Activated T-helper 1 cell treated with anti-CD3 and anti-CD28 coated beads, Interleukin-2, amount 50 U/mL, for 16 hours (primary cell): Measurements from ENCODE around the gene SLC6A8.

Source experiments
- DNase-seq, 2 donors: peaks; one replicate each; pipeline ENCODE4 v3.0.0-alpha.2; 2020; ENCODE audit warnings: low read depth in 1 of 2, low spot score in 1 of 2

The SLC6A8 gene

GRCh38 chrX:153687121-153688039, at the start of gene SLC6A8:
Gene SLC6A8 (plus strand): TSS chrX:153687926. CDS start chrX:153688575, 649 bp downstream.
- DNase-seq, result no peak

DNA sequence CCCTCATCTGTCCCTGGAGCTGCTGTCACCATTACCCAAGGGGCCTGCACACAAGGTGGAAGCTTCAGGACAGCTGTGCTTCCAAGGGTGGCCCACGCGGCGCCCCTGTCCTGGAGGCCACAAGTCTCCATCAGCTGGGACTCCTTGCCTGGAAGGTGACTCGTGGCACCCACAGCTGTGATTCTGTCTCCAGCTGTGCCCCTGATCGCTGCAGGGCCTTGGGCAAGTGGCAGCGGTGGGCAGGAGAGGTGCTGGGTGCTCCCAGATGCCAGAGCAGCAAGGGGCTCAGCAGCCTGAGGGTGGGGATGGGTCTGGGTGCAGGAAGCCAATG, 49.7 kb upstream of the SLC6A8 start:
- DNase-seq, result no peak

DNA sequence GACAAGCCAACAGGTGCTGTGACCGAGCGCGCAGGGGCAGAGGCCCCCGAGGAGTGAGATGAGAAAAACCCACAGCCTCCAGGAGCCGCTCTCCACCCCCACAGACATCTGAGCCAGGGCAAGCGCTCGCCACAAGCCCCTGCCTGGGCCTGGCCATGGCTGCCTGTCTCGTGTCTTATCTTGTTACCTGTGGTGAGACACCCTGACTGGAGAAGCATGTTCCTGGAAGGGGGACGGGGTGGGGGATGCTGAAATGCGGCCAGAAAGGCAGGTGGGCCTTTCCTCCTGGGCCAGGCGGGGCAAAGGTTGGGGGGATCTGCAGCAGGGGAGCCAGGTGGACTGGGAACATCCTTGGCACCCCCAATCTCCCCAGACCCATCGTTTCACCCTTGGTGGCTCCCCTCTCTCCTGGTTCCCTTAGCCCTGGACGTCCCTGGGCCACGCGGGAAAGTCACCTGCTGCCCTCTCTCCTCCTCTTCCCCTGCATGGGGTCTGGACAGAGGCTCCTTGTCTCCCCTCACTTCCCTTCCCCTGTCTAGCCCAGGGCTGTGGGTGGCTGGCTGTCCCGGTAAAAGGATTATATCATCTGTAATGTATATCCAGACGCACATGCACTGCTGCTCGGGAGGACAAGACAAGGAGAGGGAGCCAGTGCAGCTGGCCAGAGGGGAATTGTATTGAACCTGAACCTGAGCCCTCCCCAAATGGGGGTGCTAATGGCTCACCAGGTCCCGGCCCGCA, 49.1 kb upstream of the SLC6A8 start:
- DNase-seq, result no peak

- no peak for DNase-seq
These were observed 48.3 kb upstream of the SLC6A8 start for GRCh38 chrX:153639177-153640044.

DNA sequence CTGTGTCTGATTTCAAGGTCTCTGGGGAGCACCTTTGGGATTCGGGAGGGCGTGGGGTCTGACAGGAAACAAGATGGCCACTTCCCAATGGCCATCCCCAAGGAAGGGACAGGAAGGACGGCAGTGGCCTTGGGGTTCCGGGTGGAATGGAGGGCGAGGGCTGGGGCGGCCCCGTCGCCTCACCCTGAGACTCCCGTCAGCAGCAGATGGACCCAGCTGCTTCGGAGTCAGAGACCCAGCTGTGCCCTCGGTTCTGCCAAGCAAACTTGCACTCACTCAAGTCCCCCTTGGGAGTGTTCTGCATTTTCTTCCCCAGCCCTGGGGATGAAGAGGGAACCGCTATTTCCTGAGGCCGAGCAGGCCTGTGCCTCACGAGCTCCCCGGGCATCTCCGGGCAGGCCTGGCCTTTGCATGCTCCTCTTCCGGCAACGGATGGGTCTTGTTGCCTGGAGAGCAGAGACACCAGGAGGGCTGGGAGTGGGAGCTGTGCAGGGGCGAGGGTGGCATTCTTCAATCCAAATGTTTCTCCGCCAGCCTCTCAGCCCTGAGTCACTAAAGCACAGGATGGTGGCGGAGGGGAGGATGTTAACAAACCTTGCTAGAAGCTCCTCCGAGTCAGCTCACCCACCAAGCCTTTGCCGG, 47.6 kb upstream of the SLC6A8 start:
- DNase-seq, result no peak

DNA sequence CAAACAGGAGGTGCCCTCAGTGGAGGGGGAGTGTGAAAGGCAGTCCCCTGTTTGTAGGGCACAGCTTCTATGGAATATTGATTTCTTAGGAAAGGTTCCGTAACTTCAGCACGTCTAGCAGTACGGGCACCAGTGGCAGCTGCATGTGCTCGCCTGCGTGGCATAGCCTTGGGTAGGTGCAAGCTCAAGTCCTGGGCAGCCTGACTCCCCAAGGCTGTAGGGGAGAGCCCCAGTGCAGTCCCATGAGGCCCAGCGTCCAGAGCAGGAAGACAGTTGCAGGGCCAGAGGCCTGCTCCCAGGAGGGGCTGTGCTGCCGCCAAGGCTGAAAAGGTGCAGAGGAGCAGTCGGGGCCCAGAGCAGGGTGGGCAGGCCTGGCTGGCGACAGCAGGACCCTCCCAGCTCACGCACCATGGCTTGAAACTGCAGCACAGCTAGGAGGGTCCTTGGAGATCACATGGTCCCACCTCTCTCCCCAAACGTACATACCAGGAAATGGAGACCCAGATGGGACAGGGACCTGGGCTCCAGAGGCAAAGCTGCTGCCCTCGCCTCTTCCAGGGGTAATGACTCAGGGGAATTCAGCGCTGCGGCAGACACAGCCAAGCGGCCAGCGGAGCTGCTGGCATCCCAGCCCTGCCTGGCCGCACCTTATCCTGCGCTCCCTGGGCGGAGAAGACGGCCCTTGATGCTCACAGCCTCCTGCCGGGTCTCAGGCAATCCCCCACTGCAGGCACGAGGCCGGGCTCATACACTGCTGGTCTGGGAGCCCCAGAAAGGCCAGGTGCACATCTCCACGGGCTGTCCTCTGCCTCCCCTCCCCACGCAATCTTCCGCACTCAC, 46.8 kb upstream of the SLC6A8 start:
- no peak for DNase-seq

DNA sequence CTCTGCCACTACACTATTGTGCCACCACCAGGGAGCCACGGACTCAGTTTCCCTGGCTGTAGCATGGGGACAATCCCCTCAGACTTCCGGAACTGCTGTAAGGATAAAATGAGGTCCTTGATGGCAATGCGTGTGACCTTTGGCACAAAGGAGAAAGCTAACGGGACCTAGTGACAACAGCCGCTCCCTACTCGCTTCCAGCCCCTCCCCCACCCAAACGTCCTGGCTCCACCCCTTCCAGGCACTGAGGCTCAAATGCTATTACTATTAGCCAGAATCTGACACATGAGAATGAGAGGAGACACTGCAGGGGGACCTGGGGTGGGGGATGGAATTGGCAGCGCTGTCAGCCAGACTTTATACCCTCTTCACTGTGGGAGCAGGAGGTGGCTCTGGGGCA, 46.1 kb upstream of the SLC6A8 start:
- DNase-seq, result no peak

- no peak for DNase-seq
These were observed 45.6 kb upstream of the SLC6A8 start for GRCh38 chrX:153642051-153642654.

- DNase-seq, result no peak
These were observed 44.9 kb upstream of the SLC6A8 start for GRCh38 chrX:153642655-153643430.

DNA sequence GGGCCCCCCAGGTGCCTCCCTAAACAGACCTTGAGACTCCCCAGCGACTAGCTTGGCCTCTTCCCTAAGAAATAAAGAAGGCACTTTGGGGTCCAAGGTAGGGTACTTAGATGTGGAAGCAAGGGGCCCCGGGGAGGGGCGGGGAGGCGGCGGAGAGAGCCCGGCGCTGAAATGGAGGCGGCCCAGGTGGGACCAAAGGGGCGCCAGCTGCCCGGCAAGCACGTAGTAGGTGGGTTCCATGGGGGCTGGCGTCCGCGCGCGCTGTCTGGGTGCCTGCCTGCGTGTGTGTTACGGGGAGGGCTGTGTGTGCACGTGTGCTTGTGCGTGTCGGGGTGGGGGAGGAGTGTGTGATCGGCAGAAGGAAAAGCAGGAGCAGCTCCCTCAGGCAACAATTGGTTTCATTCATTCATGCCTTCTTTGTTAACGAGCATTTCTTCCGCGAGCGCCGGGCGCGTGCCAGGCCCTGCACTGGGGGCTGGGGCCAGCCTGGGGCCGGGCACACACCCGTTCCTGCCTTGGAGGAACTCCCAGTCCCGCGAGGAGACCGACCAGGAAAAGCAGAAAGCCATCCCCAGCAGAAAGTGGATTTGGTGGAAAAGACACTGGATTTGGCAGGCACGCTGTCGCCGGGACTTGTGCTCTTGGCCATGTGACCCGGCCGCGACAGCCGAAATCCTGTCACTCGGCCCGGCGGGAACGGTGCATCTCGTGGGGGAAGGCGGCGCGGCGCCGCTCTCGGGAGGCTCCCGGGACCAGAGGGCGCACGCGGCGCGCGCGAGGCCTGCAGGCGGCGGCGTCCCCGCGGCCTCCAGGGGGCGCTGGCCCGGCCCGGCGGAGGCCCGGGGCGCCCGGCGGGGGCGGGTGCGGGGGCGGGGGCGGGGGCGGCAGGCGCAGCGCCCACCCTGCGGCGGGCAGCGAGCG, 44.0 kb upstream of the SLC6A8 start:
- no peak for DNase-seq

GRCh38 chrX:153644356-153645125, 43.2 kb upstream of the SLC6A8 start:
- DNase-seq, result no peak

GRCh38 chrX:153645151-153645550, 42.6 kb upstream of the SLC6A8 start:
- DNase-seq, result no peak

GRCh38 chrX:153645921-153646488, 41.7 kb upstream of the SLC6A8 start:
- DNase-seq, result no peak

DNA sequence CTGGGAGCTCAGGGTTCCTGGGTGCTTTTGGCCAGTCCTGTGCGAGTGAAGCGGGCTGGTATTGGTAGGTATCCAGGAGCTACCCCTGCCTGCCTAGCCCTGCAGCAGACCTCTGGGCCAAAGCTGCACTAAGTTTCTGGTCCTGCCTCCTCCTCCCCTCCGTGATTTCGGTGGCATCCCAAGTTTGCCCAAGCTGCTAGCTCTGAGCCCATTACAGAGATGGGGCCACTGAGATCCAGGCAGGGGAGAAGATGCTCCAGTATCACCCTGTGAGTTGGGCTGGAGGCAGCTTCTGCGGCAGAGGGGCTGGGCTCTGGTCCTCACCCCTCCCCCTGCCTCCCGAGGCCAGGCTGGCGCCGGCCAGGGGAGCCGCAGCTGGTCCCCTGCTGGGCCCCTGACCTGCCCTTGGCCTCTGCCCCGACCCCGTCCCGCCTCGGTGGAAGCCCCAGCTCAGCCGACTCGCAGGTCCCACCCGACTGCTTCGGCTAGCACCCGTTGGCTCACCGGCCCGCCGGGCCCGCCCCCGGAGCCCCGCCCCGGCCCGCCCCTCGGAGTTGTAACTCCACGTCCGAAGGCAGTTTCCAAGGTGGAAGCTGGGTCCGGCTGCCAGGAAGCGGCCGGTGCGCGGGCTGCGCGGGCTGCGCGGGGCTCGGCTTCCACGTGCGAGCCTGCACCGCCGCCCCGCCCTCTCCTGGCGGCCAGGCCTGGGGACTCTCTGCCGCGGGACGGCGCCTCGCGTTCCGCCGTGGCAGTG, 40.9 kb upstream of the SLC6A8 start, which contains the start of gene DUSP9:
TSS of gene DUSP9 (plus strand) at position 584 of the 754 bp plus-strand sequence. CDS start 751 bp downstream, outside the sequence.
- DNase-seq, result no peak

DNA sequence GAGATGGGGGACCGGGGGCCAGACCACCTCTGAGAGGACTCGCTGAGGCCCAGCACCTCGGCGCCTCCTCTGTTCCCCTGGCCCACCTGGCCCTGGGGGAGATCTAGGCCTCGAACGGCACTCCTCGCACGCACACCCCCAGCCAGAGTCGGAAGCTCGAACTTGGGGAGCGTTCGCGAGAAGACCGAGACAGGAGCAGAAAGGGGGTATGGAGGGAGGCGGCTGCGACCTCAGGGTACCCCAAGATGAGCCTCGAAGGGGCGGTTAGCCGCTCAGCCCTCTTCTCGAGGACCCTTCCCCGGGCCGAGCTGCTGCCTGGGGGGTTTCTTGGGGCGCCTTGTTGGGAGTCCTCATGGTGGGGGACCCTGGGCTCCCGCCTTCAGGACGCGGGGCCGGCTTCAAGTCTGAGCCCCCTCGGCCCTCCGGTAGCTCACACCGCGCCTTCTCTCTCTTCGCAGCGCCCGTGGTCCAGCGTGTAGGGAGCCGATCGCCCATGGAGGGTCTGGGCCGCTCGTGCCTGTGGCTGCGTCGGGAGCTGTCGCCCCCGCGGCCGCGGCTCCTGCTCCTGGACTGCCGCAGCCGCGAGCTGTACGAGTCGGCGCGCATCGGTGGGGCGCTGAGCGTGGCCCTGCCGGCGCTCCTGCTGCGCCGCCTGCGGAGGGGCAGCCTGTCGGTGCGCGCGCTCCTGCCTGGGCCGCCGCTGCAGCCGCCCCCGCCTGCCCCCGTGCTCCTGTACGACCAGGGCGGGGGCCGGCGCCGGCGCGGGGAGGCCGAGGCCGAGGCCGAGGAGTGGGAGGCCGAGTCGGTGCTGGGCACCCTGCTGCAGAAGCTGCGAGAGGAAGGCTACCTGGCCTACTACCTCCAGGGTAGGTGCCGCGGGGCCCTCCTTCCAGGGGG, 40.0 kb upstream of the SLC6A8 start:
- DNase-seq, result no peak
